HG02678 (cell line): ENCODE measurements around the gene OSGIN1.
A peak's percentile ranks its signal among the peaks of the same experiment; 100 is the strongest.

Experiments used
- ATAC-seq: cut with Tn5 transposase; IDR thresholded peaks from one replicate; pipeline ENCODE4 v1.9.1; 2021; ENCODE audit warnings: mild to moderate bottlenecking, moderate library complexity; ENCODE audit not compliant: unreplicated experiment

OSGIN1 gene

GRCh38 chr16:83952940-83953795 lies at the start of gene OSGIN1:
TSS of gene OSGIN1 (plus strand) at chr16:83953240. CDS start at chr16:83957672, 4,432 bp downstream.
- ATAC-seq, result peak; percentile 86

- ATAC-seq, result no peak
Observed at GRCh38 chr16:83903751-83904150, 49.3 kb upstream of the OSGIN1 start.

GRCh38 chr16:83906683-83907082 lies 46.4 kb upstream of the OSGIN1 start:
- ATAC-seq, result no peak

- no peak for ATAC-seq
Observed at GRCh38 chr16:83907111-83907510, 45.9 kb upstream of the OSGIN1 start.

- no peak for ATAC-seq
Observed at GRCh38 chr16:83907631-83908250, 45.3 kb upstream of the OSGIN1 start.

- no peak for ATAC-seq
Observed at GRCh38 chr16:83908798-83909197, 44.2 kb upstream of the OSGIN1 start.

- ATAC-seq, result no peak
Observed at GRCh38 chr16:83911290-83911689, 41.8 kb upstream of the OSGIN1 start.

- no peak for ATAC-seq
Observed at GRCh38 chr16:83912519-83913244, 40.4 kb upstream of the OSGIN1 start.

GRCh38 chr16:83913245-83913633 lies 39.8 kb upstream of the OSGIN1 start:
- ATAC-seq, result no peak

GRCh38 chr16:83914091-83914710 lies 38.8 kb upstream of the OSGIN1 start:
- no peak for ATAC-seq

GRCh38 chr16:83915081-83915480 lies 38.0 kb upstream of the OSGIN1 start:
- ATAC-seq, result no peak

GRCh38 chr16:83915491-83915890 lies 37.5 kb upstream of the OSGIN1 start:
- ATAC-seq, result no peak

GRCh38 chr16:83917152-83918120 lies 35.6 kb upstream of the OSGIN1 start:
- ATAC-seq, result no peak

GRCh38 chr16:83920894-83921491 lies 32.0 kb upstream of the OSGIN1 start:
- ATAC-seq, result no peak

GRCh38 chr16:83923581-83924365 lies 29.3 kb upstream of the OSGIN1 start:
- no peak for ATAC-seq

- ATAC-seq, result no peak
Observed at GRCh38 chr16:83924686-83925085, 28.4 kb upstream of the OSGIN1 start.

- no peak for ATAC-seq
Observed at GRCh38 chr16:83925095-83925905, 27.7 kb upstream of the OSGIN1 start.
